HG03066 (cell line): ENCODE data around the gene GALNT7.

Experiments
- ATAC-seq: cut with Tn5 transposase; IDR thresholded peaks from one replicate; pipeline ENCODE4 v1.9.1; 2021; ENCODE audit warnings: low read depth; ENCODE audit not compliant: unreplicated experiment

The GALNT7 gene

DNA sequence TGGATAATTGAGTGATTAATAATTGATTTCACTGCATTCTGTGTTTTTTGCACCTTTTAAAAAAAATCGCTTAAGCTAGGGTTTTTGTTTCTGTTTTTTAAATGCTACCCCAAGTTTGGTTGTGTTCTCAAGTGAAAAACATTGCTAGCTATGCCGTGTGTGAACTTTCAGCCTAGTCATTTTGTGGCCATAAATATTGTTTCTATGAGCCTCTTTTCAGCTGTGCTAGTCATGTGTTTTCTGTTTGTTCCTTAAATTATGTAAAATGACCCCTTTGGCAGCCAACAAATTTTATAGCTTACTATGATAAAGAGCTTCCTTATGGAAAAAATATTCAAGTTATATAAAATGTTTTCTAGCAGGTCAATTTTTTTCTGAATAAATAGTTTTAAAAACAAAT is 59.1 kb downstream of the GALNT7 start:
- no peak for ATAC-seq

DNA sequence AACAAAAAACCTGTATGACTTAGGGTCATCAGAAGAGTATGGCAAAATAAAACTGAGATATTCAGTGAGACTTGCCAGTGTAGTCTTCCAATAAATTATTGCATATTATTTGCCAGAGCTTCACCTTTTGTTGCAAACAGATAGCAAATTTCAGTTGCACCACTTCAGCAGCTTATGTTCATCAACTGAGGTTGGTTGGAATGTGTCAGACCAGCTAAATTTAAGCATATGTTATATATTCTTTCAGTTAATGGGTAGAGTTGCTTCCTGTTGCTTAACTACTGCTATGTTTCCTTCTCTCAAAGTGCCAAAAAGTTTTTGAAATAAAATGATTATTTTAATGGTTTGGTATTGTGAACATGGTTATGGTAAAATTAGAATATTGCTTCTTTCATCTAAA is 61.5 kb downstream of the GALNT7 start:
- peak; percentile 53 for ATAC-seq

DNA sequence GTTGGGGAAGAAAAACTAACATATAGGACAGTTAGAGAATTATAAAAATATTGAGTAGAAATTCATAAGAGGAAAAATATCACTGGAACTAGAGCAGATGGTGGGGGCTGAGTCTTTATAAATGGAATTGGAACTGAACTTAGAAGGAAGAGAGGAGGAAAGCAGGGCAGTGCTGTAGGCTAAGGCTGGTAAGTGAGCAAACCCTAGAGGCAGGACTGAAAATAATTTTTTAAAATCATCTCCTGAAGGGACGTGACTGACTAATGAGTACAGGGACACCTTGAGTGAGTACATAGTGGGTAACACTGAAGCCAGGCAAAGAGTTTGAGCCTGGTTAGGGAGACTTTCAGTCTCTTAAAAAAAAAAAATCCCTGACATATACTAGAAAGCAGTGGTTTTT is 63.3 kb downstream of the GALNT7 start:
- no peak for ATAC-seq

DNA sequence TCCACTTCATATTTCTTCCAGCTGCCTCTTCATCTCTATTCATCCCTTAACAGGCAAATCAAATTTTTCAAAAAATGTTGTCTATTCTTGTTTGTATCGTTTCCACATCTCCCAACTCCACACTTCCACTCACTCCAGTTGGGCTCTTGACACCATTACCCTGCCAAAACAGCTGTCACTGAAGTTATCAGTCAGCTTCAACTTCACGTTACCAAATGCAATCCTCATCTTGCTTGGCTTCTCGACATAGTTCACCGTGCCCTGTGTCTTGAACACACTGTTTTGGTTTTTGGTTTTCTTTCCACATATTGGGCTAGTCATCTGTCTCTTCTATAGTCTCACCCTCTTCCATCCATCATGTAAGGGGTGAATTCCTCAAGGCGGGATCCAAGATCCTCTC is 65.2 kb downstream of the GALNT7 start:
- no peak for ATAC-seq

DNA sequence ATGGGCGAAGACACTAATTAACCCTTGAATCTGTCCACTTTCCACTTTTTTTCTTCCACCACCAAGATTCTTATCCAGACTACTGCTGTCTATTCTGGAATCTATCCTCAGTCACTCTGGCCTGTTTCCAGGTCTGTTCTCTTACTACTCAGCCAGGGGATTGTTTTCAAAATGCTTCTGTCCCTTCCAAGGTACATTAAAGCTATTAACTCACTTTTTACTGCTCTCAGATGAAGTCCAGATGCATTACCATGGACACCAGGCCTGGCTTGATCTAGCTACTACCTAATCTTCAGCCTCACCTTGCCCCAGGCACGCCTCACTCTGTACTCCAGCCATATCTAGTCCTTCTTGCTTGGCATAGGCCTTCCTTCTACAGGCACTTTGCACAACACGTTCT is 66.4 kb downstream of the GALNT7 start:
- ATAC-seq = no peak

DNA sequence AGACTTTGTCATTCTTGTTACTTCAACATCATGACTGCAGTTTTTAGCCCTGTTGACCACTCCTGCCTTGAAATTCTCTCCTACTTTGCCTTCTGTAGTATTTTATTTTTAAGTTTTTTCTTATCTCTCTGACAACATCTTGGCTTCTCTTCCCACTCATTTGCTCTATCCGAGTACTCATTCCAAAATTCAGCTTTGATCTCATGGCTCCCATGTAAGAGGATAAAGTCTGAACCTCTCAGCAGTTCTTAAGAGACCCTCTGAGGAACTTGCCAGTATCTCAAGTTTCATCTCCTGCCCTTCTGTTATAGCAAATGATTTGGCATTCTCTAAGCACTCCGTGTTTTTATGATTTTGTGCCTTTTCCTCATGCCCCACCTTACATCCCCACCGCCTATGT is 67.7 kb downstream of the GALNT7 start:
- no peak for ATAC-seq

DNA sequence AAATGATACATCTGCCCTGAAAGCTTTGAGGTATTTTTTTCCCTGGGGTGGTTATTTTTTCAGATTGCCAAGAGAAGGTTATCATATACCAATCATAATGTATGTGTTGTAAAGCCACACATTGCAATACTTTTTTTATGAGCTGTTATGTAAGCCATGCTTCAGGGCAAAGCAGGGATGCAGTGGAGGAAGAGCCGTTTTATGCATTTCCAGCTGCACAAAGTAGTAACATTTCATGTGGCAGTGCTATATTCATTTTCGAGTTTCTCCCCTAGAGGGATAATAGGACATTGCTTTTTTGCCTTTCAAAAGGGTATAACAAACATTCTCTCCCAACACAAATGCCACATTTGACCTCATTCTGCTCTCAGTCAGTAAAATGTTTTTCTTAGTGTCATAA is 68.5 kb downstream of the GALNT7 start:
- ATAC-seq = no peak

DNA sequence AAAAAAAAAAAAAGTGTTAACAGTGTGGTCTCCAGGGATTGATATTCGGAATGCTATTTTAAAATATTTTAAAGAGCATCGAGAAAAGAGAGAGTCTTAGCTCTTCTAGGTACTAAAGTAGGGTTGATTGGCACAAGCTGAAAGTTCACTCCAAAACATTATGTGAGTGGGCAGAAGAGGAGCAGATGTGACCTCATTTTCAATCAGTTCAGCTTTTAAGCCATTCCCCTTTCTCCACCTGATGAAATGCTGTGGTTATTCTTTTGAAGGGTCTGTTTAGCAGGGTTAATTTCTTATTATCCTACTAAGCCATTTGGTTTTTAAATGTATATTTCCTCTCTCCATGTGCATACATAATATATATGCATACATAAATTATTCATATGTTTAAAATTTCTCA is 69.2 kb downstream of the GALNT7 start:
- no peak for ATAC-seq

DNA sequence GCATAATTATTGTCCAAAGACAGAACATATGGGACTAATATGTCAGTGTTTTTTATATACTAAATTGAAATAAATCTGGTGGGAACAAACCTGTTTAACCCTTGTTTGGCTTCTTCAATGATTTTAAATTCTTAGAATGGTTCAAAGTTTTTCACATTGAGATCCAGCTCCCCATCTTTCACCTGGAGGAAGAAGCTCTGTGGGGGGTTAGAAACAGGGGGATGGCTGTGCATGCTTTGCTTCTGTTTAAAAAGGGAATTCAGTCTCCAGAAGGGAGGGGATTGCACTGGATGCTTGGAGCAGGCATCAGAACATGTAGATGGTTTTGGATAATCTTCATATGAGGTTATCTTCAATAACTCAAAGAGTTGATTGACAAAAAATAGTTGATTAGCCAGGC is 72.1 kb downstream of the GALNT7 start:
- ATAC-seq = no peak

DNA sequence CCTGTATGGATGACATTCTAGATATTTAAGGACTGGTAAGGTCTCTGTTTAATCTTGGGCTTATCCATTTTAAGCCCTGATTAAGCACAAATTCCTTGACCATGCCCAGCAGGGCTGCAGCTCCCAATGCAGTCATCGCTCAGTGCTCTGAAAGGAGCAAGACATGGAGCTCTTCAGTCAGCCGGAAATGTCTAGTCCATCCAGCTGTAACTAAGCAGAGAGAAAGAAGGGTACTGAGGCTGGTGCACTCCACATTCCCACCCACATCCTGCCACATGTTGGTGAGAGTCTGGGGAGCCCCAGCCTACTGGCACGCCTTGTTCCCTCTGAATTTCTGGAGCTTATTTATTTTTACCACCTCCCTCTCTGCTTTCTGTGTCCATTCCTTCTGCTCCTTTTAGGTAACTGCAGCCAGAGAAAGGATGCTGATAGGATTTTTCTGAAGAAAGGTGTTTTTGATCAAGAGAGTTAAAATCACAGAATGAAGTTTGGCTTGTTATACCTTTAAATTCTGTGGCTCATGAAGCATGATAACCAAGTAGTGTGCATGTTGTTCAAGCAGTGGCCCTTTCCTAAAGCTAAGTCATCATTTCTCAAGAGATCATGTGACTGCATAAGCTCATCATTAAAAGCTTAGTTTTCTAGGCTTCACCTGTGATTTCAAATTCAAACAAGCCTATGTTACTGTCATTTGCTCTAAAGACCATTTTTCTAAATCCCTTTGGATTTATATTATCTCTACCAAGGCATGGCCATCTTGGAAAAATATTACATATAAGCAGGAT is 74.0 kb downstream of the GALNT7 start:
- no peak for ATAC-seq

DNA sequence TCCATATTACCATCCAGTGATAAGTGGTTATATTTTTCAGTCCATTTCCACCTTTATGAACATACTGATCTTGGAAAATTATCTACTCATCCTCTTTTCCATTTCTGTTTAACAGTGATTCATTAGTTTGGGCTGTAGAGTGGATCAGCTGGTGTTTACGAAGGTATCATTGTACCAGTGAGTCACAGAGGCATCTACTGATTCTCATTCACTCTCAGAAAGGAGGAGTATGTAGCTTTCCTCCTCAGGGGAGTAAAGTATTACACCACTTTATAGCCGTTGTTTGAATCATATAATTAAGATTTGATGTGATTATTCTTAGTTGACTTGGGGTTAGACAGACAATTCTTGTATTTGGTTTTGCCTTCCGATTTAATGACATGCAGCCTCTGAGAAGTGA is 74.7 kb downstream of the GALNT7 start:
- no peak for ATAC-seq

DNA sequence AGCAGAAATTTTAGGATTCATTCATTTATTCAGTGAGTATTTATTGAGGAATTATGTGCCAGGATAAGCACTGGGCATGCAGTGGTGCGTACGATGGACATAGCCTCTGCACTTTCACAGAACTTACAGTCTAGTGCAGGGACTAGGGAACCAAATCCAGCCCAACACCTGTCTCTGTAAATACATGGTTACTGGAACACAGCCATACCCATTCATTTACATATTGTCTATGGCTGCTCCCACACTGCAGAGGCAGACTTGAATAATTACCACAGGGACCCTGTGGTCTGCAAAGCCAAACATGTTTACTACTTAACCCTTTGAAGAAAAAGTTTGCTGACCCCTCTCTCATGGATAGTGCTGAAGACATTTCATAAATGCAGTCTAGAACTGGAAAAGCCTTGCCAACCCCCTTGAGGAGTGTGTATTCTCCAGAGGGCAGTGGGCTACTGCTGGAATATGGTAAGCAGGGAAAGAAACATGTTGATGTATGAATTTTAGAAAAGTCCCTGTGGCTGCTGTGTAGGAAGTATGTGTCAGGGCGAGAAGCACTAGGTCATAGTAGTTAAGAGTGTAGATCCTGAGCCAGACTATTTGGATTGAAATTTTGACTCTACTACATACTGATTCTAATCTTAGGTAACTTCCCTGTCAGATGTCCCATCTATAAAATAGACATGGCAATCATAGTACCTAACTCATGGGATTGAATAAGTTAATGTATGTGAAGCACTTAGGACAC is 75.5 kb downstream of the GALNT7 start:
- ATAC-seq = peak; percentile 71

DNA sequence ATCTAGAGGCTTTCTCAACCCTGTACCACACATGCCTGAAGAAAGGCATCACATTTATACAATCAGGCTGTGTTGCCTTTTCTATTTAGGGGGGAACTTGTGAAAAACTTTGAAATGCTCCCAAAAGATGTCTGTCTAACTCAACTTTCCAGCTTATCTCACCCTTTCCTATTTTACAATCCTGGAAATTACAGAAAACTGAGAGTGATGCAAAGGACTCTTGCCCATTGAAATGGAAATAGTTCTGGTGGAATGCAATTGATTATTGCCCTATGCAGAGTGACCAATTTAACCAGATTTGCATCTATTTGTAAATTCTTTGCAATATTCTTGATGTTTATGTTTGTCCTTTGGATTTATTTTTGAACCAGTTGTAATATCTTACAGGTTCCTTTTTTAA is 77.3 kb downstream of the GALNT7 start:
- no peak for ATAC-seq

DNA sequence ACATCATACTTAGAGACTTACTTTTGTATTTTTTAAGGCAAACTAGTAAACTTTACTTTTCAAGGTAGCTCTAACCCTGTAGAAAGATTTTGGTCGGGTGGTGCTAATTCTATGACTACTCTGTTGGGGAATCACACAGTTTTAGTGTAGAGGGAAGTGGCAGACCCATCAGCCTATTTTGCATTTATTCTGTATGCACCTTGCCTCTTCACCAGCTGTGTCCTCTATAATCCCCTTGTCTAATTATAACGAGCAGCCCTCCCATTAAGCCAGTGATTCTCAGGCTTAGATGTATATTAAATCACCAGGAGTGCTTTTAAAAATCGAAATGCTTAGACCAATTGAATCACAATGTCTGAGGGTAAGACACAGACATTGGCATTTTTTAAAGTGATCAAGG is 78.1 kb downstream of the GALNT7 start:
- no peak for ATAC-seq

DNA sequence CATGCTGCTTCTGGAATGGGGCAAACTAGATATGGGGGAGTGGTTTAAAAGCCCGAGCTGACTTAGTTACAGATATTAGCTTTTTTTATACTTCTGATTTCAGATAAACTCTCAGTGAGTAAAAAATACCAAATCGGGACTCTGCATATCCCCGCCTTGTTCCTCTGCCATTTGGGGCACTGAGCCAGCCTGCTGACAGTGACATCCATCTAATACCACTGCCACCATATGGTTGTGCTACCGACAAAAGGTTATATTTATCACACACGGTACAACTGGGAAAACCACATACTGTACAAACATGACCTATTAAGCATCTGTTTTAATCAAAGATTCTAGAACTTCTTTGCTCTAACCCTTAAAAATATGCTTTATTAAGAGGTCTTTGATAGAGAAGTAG is 78.7 kb downstream of the GALNT7 start:
- ATAC-seq = no peak

DNA sequence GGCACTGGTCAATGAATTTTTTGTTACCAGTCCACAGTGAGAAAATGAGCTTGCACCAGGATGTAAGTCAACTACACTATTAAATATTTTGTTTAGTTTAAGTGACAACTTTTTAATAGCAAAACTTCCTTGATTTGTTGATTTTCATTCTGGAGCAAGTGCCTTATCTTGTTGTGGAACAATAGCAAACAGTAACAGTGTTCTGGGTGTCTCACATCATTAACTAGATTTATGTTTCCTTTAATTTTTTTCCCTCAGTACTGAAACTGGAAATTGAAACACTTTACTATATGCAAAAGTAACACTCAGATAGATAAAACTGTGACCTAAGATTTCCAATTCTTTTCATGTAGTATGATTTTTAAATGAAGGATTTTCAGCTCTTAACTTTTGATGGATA is 80.1 kb downstream of the GALNT7 start:
- ATAC-seq = no peak

DNA sequence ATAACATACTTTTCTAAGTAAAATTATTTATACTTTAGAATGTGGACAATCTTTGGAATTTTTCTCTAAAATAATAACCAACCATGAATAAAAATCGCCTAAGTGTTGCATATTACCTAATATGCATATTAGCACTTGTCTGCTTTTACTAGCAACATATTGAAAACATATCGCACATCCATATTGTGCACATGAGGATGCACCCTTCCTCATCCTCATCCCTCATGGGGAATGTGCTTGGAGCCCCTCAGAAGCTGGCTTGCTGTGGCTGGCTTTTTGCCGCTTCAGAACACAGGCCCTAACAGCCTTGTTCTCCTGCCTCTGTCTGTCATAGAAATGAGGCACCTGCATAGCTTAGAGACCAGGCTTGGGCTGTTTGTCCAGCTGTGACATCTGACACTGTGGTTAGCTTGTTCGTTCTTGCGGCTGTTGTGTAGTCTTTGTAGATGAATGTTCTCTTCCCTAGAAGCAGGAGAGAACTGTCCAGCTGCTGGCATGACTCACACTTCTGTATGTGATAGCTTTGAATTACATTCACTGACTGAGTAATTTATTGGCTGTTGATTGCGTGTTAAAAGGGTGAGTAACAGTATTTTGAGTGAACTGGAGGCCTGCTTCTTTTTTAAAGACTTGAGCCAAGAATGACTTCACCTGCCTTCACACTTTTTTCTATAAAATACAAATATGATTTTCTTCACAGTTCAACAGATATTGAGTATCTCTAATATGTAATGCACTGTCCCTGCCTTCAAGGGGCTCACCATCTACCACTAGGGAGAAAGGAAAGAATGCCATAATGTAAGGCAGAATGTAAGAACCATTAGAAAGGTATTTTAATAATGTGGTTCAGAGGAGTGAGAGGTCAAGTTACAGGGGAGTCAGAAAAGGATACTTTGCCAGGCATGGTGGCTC is 83.7 kb downstream of the GALNT7 start:
- ATAC-seq = peak; percentile 93

DNA sequence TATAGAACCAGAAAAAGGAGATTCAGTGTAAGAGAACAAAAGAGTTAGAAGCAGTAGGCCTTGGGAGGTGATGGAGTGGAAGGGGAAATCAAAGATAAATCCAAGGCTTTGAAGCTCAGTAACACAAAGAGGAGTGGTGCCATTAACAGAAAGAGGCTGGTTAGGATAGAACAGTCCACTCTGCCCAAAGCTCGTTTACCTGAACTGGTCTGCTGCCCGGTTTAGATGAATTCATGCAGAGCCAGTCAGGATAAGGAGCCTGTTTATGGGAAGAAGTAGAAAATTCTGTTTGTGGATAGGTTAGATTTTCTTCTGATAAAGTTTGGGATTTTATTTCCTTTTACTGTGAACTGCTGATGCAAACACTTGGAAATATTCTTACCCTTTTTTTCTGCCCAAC is 85.0 kb downstream of the GALNT7 start:
- ATAC-seq = no peak

DNA sequence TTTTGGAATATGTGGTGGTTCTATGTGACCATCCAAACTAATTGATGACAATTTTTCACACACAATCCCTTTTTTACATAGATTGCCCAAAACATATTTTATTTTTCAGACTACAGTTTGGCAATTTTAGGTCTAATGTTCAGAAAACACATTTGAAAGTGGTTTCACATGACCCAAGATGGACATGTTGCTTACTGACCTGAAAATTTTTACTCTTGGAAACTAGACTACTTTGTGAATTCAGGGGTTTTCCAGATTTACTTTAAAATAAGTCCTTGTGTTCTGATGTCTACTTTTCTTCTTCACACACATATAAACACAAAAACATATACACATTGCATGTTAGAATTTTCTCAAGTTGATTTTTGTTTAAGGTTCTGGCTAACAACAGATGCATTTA is 86.0 kb downstream of the GALNT7 start:
- ATAC-seq = no peak

DNA sequence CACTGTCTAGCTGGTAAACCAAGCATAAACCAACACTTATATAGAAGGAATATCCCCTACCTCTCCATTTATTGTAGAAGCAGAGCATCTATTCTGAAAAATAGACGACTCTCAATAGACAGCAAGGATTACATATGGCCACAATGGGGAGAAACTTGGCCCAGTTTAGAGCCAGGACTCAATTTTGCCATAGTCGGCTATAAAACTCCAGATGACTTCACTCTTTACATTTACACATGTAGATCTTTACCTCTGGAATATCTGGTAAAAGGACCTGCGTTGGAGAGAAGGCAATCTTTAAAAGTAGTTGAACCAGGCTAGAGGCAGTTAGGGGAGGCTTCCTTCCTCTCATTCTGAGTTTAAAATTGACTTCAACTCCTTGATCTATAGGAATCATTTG is 88.2 kb downstream of the GALNT7 start:
- ATAC-seq = no peak
